Measurements from ENCODE around the gene PRADC1. TPM values are rescaled to one million over a fixed set of nuclear protein-coding genes. Genes with fewer than 3 reads are reported as not detected.

PRADC1 gene
- total and polyA plus RNA-seq, 4 donors: 12.1 to 41.4 (median 30.6) TPM

DNA sequence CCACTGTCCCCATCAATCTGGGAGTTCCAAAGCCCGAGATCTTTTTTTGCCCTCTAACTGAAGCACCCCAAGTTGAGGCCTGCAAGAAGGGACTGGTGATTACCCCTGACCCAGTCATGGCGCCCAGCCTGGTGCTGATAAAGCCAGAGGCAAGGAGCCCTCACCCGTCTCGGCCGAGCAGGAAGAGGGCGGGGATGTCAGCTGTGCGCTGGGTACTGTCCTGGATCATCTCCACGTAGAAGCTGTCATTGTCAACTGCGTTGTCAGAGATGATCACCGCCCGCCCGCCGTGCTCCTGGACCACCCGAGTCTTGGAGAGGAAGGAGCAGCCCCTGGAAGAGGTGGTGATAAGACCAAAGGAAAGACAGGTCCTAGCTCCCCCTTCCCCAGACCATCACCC is 4.4 kb downstream of the PRADC1 start:
- Histone ChIP-seq H3K9ac (ENCODE audit: low read depth in 1 of 2, low read length in 2 of 2) (no peak overlapping the region), H3K4me3 (ENCODE audit: low read depth in 1 of 3, low read length in 3 of 3) (no peak overlapping the region), H3K4me1 (ENCODE audit: control insufficient read depth in 4 of 4, insufficient read depth in 4 of 4, low read length in 3 of 4) (peaks cover 0 to 9% (median 8%) of the 10 kb centered on the region in 4 donors), H3K27me3 (ENCODE audit: control insufficient read depth in 4 of 4, insufficient read depth in 4 of 4, low read length in 3 of 4) (no peaks in the 10 kb centered on the region), H3K27ac (ENCODE audit: low read depth in 1 of 2, low read length in 2 of 2) (no peak overlapping the region), H3K36me3 (ENCODE audit: control insufficient read depth in 4 of 4, insufficient read depth in 3 of 4, low read depth in 1 of 4, low read length in 3 of 4) (peaks cover 3 to 42% (median 19%) of the 10 kb centered on the region in 4 donors), H3K9me3 (ENCODE audit: control insufficient read depth in 4 of 4, low read length in 3 of 4) (no peaks in the 10 kb centered on the region)
- 89% methylated on average over 14 of the region's 14 CpGs for WGBS
- no peak for DNase-seq (ENCODE audit: low spot score)
- no peak for TF ChIP-seq EGR1 (IDR thresholded peaks at IDR 0.05; ENCODE audit: low read depth in 2 of 2)
- TF ChIP-seq, protein P1, sequence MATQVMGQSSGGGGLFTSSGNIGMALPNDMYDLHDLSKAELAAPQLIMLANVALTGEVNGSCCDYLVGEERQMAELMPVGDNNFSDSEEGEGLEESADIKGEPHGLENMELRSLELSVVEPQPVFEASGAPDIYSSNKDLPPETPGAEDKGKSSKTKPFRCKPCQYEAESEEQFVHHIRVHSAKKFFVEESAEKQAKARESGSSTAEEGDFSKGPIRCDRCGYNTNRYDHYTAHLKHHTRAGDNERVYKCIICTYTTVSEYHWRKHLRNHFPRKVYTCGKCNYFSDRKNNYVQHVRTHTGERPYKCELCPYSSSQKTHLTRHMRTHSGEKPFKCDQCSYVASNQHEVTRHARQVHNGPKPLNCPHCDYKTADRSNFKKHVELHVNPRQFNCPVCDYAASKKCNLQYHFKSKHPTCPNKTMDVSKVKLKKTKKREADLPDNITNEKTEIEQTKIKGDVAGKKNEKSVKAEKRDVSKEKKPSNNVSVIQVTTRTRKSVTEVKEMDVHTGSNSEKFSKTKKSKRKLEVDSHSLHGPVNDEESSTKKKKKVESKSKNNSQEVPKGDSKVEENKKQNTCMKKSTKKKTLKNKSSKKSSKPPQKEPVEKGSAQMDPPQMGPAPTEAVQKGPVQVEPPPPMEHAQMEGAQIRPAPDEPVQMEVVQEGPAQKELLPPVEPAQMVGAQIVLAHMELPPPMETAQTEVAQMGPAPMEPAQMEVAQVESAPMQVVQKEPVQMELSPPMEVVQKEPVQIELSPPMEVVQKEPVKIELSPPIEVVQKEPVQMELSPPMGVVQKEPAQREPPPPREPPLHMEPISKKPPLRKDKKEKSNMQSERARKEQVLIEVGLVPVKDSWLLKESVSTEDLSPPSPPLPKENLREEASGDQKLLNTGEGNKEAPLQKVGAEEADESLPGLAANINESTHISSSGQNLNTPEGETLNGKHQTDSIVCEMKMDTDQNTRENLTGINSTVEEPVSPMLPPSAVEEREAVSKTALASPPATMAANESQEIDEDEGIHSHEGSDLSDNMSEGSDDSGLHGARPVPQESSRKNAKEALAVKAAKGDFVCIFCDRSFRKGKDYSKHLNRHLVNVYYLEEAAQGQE (IDR thresholded peaks at IDR 0.05): no peak
- no peak for TF ChIP-seq ZBTB33 (IDR thresholded peaks at IDR 0.05)
- TF ChIP-seq TAF1 (conservative IDR thresholded peaks at IDR 0.05): no peak

DNA sequence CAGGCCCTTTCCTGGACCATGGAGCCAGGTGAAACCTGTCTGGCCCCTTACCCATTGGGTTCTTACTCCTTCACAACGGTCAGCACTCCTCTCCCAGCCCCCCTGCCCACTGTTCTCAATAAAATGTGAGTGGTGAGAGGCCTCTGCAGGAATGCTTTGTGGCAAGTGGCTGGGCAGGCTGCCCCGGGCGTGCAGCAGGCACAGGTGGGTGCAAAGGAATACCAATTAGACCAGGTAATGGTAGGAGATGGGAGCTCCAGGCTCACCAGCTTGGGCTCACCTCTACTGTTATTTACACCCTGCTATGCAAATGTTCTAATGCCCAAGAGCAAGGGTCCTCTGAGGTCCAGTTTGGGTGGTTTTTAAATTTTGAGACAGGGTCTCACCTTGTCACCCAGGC is 6.0 kb downstream of the PRADC1 start:
- TF ChIP-seq RAD21 (IDR thresholded peaks at IDR 0.05) (no peak), SP1 (IDR thresholded peaks at IDR 0.05) (no peak), RXRA (IDR thresholded peaks at IDR 0.05) (no peak), HNF4A (conservative IDR thresholded peaks at IDR 0.05) (no peak), HNF4G (IDR thresholded peaks at IDR 0.05) (no peak), YY1 (IDR thresholded peaks at IDR 0.05) (no peak), NR2F2 (IDR thresholded peaks at IDR 0.05) (no peak), FOXA1 (IDR thresholded peaks at IDR 0.05) (no peak), JUND (IDR thresholded peaks at IDR 0.05) (no peak), ATF3 (IDR thresholded peaks at IDR 0.05) (no peak), ZBTB33 (IDR thresholded peaks at IDR 0.05) (no peak), FOXA2 (IDR thresholded peaks at IDR 0.05) (no peak), TAF1 (conservative IDR thresholded peaks at IDR 0.05) (no peak), MAX (IDR thresholded peaks at IDR 0.05) (no peak), CTCF (IDR thresholded peaks at IDR 0.05; ENCODE audit: low read depth, low read length, missing input control) (no peak), EGR1 (IDR thresholded peaks at IDR 0.05; ENCODE audit: low read depth in 2 of 2) (no peak)
- TF ChIP-seq, protein P1 (IDR thresholded peaks at IDR 0.05): no peak

More for the DNA sequence above, 6.0 kb downstream of the PRADC1 start:
- Histone ChIP-seq H3K4me3 (ENCODE audit: low read depth in 1 of 3, low read length in 3 of 3) (no peak overlapping the region), H3K9me3 (ENCODE audit: control insufficient read depth in 4 of 4, low read length in 3 of 4) (no peaks in the 10 kb centered on the region), H3K27me3 (ENCODE audit: control insufficient read depth in 4 of 4, insufficient read depth in 4 of 4, low read length in 3 of 4) (no peaks in the 10 kb centered on the region), H3K4me1 (ENCODE audit: control insufficient read depth in 4 of 4, insufficient read depth in 4 of 4, low read length in 3 of 4) (peaks cover 0 to 2% (median 0%) of the 10 kb centered on the region in 4 donors), H3K9ac (ENCODE audit: low read depth in 1 of 2, low read length in 2 of 2) (no peak overlapping the region), H3K27ac (ENCODE audit: low read depth in 1 of 2, low read length in 2 of 2) (no peak overlapping the region), H3K36me3 (ENCODE audit: control insufficient read depth in 4 of 4, insufficient read depth in 3 of 4, low read depth in 1 of 4, low read length in 3 of 4) (peaks cover 7 to 54% (median 26%) of the 10 kb centered on the region in 4 donors)
- no peak for DNase-seq (ENCODE audit: low spot score)
- 93% methylated on average over 3 of the region's 3 CpGs for WGBS

Data from liver (tissue), 9 donors.